CD14-positive monocyte (primary cell): Measurements from ENCODE around the gene UBD. TPM values are rescaled to one million over a fixed set of nuclear protein-coding genes. Genes with fewer than 3 reads are reported as not detected.

ENCODE experiments used
- DNase-seq, 3 donors: peaks; one replicate each; pipeline ENCODE4 v3.0.0-alpha.2; 2011 to 2022
- H2AFZ ChIP-seq: 2 replicates; pipeline ENCODE4 v1.6.0; 2012; ENCODE audit warnings: mild to moderate bottlenecking, low read depth, low read length, inconsistent platforms; ENCODE audit not compliant: insufficient read depth, poor library complexity, severe bottlenecking
- H3K27ac ChIP-seq, 2 donors: 1 replicate in 1 of 2; 2 replicates in 1 of 2; pipeline ENCODE4 v1.5.1; 2012 to 2013; ENCODE audit warnings: low read length in 2 of 2, control low read depth in 1 of 2, inconsistent platforms in 1 of 2, low read depth in 1 of 2, mild to moderate bottlenecking in 1 of 2
- H3K27me3 ChIP-seq, 2 donors: one replicate each; pipeline versions ENCODE4 v1.6.0 to v1.6.1; 2011 to 2013; ENCODE audit warnings: low read length in 2 of 2; ENCODE audit not compliant: control insufficient read depth in 2 of 2, insufficient read depth in 2 of 2
- H3K36me3 ChIP-seq, 2 donors: replicated peaks in 1 of 2; 1 replicate in 1 of 2; 2 replicates in 1 of 2; pipeline versions ENCODE4 v1.5.1 to v1.6.1; 2012 to 2013; ENCODE audit warnings: low read length in 2 of 2, control low read depth in 1 of 2, inconsistent platforms in 1 of 2, mild to moderate bottlenecking in 1 of 2; ENCODE audit not compliant: insufficient read depth in 2 of 2, control insufficient read depth in 1 of 2
- H3K4me1 ChIP-seq, 2 donors: 1 replicate in 1 of 2; 2 replicates in 1 of 2; pipeline versions ENCODE4 v1.5.1 to v1.6.1; 2012 to 2013; ENCODE audit warnings: low read length in 2 of 2, control low read depth in 1 of 2, inconsistent platforms in 1 of 2, mild to moderate bottlenecking in 1 of 2, moderate library complexity in 1 of 2; ENCODE audit not compliant: insufficient read depth in 2 of 2, control insufficient read depth in 1 of 2
- H3K4me2 ChIP-seq: replicated peaks from 2 replicates; pipeline ENCODE3; 2012; ENCODE audit warnings: low read length, moderate library complexity, mild to moderate bottlenecking; ENCODE audit not compliant: poor library complexity, severe bottlenecking; ENCODE audit errors: extremely low read depth
- H3K4me3 ChIP-seq, 3 experiments: fragments of 200-600 bp in 1 of 3; sonication (generic) in 1 of 3; replicated peaks in 1 of 3; 1 replicate in 2 of 3; 2 replicates in 1 of 3; pipeline ENCODE4 v1.5.1; 2011 to 2013; ENCODE audit warnings: low read length in 3 of 3, mild to moderate bottlenecking in 3 of 3, control low read depth in 2 of 3, low read depth in 2 of 3, inconsistent platforms in 1 of 3, moderate library complexity in 1 of 3
- H3K79me2 ChIP-seq: 2 replicates; pipeline ENCODE4 v1.6.0; 2012; ENCODE audit warnings: mild to moderate bottlenecking, control low read depth, inconsistent platforms, low read length, moderate library complexity; ENCODE audit not compliant: insufficient read depth
- H3K9ac ChIP-seq: 2 replicates; pipeline ENCODE4 v1.6.0; 2017; ENCODE audit warnings: low read length, mild to moderate bottlenecking; ENCODE audit not compliant: insufficient read depth, poor library complexity, severe bottlenecking
- H3K9me3 ChIP-seq, 2 donors: replicated peaks in 1 of 2; 1 replicate in 1 of 2; 2 replicates in 1 of 2; pipeline versions ENCODE4 v1.5.1 to v1.6.1; 2012 to 2013; ENCODE audit warnings: low read length in 2 of 2, control low read depth in 1 of 2; ENCODE audit not compliant: control insufficient read depth in 1 of 2, insufficient read depth in 1 of 2
- H4K20me1 ChIP-seq: 2 replicates; pipeline ENCODE4 v1.6.0; 2012; ENCODE audit warnings: mild to moderate bottlenecking, low read length, control low read depth, moderate library complexity; ENCODE audit not compliant: insufficient read depth
- H3K27ac Mint-ChIP-seq, 7 donors: one replicate each; pipeline ENCODE4 v1.8.0; 2020; ENCODE audit warnings: mild to moderate bottlenecking in 7 of 7, mixed read lengths in 7 of 7, moderate library complexity in 6 of 7, inconsistent platforms in 2 of 7
- H3K27me3 Mint-ChIP-seq, 3 donors: one replicate each; pipeline ENCODE4 v1.8.0; 2021 to 2022; ENCODE audit warnings: low read depth in 3 of 3, mild to moderate bottlenecking in 3 of 3, mixed read lengths in 3 of 3, moderate library complexity in 3 of 3, inconsistent platforms in 1 of 3
- H3K36me3 Mint-ChIP-seq, 2 donors: one replicate each; pipeline ENCODE4 v1.8.0; 2020; ENCODE audit warnings: mixed read lengths in 2 of 2, inconsistent platforms in 1 of 2, mild to moderate bottlenecking in 1 of 2
- H3K4me1 Mint-ChIP-seq: one replicate; pipeline ENCODE4 v1.8.0; 2020; ENCODE audit warnings: mild to moderate bottlenecking, mixed read lengths
- H3K4me3 Mint-ChIP-seq, 2 donors: one replicate each; pipeline ENCODE4 v1.8.0; 2020; ENCODE audit warnings: mild to moderate bottlenecking in 2 of 2, mixed read lengths in 2 of 2, moderate library complexity in 1 of 2
- H3K9me3 Mint-ChIP-seq, 7 donors: one replicate each; pipeline ENCODE4 v1.8.0; 2020 to 2022; ENCODE audit warnings: mixed read lengths in 7 of 7, mild to moderate bottlenecking in 6 of 7, moderate library complexity in 6 of 7, inconsistent platforms in 2 of 7
- WGBS: methylation state at CpG from one replicate; pipeline ENCODE4 v1.1.5; 2013; ENCODE audit warnings: missing lambda C conversion rate; ENCODE audit not compliant: insufficient coverage; 5-methylcytosine and 5-hydroxymethylcytosine counted together
- intact Hi-C, 2 donors: fragments of 100-400 bp; cut with micrococcal nuclease; formaldehyde crosslinking; loops; one replicate each; pipeline versions ENCODE4 v1.15.0 to v1.15.1; 2023
- polyA plus RNA-seq, 3 donors: library from polyadenylated mRNA; depleted of rRNA in 1 of 3; unstranded in 2 of 3; stranded (reverse) in 1 of 3; fragments of 300-500 nt in 2 of 3; fragments of >200 nt in 1 of 3; fragmentation: Illumina TruSeq in 2 of 3; gene quantifications; 1 replicate in 2 of 3; 2 replicates in 1 of 3; pipeline ENCODE4 v1.2.3, GENCODE V29; 2012 to 2021
- TF ChIP-seq, protein P1 (sequence below): fragments of 200-600 bp; IDR thresholded peaks from one replicate; pipeline ENCODE4 v1.8.0; 2022; ENCODE audit warnings: antibody characterized with exemption, mild to moderate bottlenecking

Gene UBD
- polyA plus RNA-seq, 3 donors, result 0.15 TPM; not detected in 2

DNA sequence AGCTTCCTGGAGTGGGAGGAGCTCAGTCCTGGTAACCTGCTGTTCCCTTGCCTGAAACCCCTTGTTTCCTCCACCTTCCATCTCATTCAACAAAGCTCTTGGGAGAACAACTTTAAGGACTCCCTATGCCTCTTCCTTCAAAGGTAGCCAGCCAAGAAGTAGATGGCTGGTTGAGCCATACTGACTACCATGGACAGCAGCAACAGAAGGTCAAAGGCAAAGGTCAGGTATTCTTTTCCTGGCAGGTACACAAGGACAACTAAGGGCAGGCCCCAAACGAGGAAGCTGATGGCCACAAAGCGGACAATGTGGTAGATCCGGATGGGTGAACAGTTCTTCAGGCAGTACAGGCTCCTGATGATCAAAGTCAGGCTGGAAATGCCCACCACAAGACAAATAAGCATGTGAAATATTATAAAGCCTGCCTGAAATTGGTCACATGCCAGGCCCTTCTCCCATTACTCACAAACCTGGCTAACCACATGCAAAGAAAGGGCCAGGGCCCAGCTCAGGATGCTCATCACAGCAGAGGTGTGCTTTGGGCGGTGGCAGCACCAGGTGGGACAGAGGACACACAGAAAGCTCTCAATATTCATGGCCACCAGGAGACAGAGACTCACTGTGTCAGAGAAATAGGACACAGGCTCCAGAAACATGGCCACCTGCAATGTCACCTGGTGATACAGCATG lies 21.7 kb downstream of the UBD start:
- intact Hi-C loops, result no loop called here
- no peaks in the 10 kb centered on the region for H3K4me1 Mint-ChIP-seq
- Histone ChIP-seq H4K20me1 (no peaks in the 10 kb centered on the region), H3K36me3 (no peaks in the 10 kb centered on the region), H3K9me3 (no peaks in the 10 kb centered on the region), H3K9ac (no peak overlapping the region), H3K79me2 (no peaks in the 10 kb centered on the region), H3K27ac (no peak overlapping the region), H3K27me3 (no peaks in the 10 kb centered on the region), H3K4me3 (no peak overlapping the region), H3K4me1 (no peaks in the 10 kb centered on the region), H3K4me2 (no peak overlapping the region), H2AFZ (no peak overlapping the region)
- no peak overlapping the region for H3K4me3 Mint-ChIP-seq
- H3K27ac Mint-ChIP-seq, result no peak overlapping the region
- no peak for DNase-seq
- H3K27me3 Mint-ChIP-seq, result peaks cover 4 to 9% (median 8%) of the 10 kb centered on the region in 3 donors
- WGBS, result 100% methylated on average over 3 of the region's 4 CpGs
- H3K36me3 Mint-ChIP-seq, result no peaks in the 10 kb centered on the region
- H3K9me3 Mint-ChIP-seq, result peaks cover 0 to 2% (median 0%) of the 10 kb centered on the region in 7 donors
- TF ChIP-seq, protein P1, sequence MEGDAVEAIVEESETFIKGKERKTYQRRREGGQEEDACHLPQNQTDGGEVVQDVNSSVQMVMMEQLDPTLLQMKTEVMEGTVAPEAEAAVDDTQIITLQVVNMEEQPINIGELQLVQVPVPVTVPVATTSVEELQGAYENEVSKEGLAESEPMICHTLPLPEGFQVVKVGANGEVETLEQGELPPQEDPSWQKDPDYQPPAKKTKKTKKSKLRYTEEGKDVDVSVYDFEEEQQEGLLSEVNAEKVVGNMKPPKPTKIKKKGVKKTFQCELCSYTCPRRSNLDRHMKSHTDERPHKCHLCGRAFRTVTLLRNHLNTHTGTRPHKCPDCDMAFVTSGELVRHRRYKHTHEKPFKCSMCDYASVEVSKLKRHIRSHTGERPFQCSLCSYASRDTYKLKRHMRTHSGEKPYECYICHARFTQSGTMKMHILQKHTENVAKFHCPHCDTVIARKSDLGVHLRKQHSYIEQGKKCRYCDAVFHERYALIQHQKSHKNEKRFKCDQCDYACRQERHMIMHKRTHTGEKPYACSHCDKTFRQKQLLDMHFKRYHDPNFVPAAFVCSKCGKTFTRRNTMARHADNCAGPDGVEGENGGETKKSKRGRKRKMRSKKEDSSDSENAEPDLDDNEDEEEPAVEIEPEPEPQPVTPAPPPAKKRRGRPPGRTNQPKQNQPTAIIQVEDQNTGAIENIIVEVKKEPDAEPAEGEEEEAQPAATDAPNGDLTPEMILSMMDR, result no peak

DNA sequence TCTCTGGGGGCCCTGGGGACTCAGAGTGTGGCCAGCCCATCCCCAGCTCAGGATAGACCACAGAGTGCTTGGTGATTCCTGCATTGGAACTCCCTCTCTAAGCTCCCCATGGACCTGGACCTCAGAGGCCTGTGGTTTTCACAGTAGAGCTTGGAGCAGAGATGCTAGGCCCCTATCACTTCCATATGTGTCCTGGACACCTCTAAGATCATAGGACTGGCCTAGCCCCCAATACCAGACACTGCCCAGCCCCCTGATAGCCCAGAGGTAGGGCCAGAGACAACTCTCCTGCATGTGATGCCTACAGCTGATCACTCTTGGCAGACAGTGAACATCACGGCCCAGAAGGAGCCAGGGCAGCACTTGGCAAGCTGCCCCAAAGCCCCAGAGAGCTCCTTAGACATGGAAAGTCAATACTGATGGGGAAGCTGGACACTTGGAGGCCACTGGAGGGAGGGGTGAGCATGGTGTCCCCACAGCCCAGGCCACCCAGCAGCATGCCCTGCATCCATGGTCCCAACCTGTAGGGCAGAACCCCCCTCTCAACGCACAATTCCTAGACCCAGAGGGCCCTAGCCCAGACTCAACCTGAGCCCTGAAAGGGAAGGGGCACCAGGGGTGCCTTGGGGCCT lies 27.1 kb downstream of the UBD start:
- no peaks in the 10 kb centered on the region for H3K9me3 ChIP-seq
- H2AFZ ChIP-seq, result no peak overlapping the region
- H3K4me1 Mint-ChIP-seq, result no peaks in the 10 kb centered on the region
- H3K27me3 Mint-ChIP-seq, result peaks cover 3 to 5% (median 3%) of the 10 kb centered on the region in 3 donors
- no peak for DNase-seq
- H3K4me2 ChIP-seq, result no peak overlapping the region
- WGBS, result 89% methylated on average over 2 of the region's 2 CpGs
- H3K9ac ChIP-seq, result no peak overlapping the region
- no peaks in the 10 kb centered on the region for H4K20me1 ChIP-seq
- H3K27me3 ChIP-seq, result no peaks in the 10 kb centered on the region
- TF ChIP-seq, protein P1, result no peak
- no peaks in the 10 kb centered on the region for H3K79me2 ChIP-seq
- no peak overlapping the region for H3K27ac ChIP-seq
- H3K4me3 Mint-ChIP-seq, result no peak overlapping the region
- H3K36me3 Mint-ChIP-seq, result no peaks in the 10 kb centered on the region
- no peak overlapping the region for H3K27ac Mint-ChIP-seq
- peaks cover 0 to 4% (median 0%) of the 10 kb centered on the region in 7 donors for H3K9me3 Mint-ChIP-seq
- intact Hi-C loops, result no loop called here
- no peaks in the 10 kb centered on the region for H3K4me1 ChIP-seq
- H3K36me3 ChIP-seq, result no peaks in the 10 kb centered on the region
- no peak overlapping the region for H3K4me3 ChIP-seq
